ENCODE measurements around the gene EBLN2. TPM values are rescaled to one million over a fixed set of nuclear protein-coding genes. Genes with fewer than 3 reads are reported as not detected.

Gene EBLN2
- 0.51 and 1.2 TPM in 2 replicates for total RNA-seq

DNA sequence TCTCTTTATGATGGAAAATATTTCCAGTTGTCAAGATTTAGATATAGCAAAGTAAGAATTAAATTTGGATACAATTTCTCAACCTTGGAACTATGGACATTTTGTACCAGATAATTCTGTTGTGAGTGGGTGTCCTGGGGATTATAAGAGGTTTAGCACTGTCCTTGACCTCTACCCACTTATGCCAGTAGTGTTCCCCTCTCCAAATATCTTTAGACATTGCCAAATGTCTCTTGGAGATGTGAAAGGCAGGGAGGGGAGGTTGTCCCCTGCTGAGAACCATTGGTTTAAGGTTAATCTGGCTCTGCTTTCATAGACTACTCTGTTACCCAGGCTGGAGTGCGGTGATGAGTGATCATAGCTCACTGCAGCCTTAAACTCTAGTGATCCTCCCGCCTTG, at the start of gene EBLN2:
Gene EBLN2 (plus strand): TSS at position 244 of the 400 bp plus-strand sequence. CDS start 423 bp downstream, outside the sequence.

Other genes starting within 250 kb of the EBLN2 start
- gene SHQ1, start 213.2 kb upstream of the EBLN2 start, total RNA-seq, result 11.7 and 12.4 TPM in 2 replicates
- gene GXYLT2, start 173.6 kb upstream of the EBLN2 start, total RNA-seq, result 5.5 and 10.7 TPM in 2 replicates
- gene PPP4R2, start 64.8 kb upstream of the EBLN2 start, total RNA-seq, result 23.0 and 33.5 TPM in 2 replicates